Loucy (cell line): ENCODE results near the gene CDNF.

ENCODE experiments used
- H2AFZ ChIP-seq: fragments of 200-600 bp; sonication (generic); 2 replicates; pipeline ENCODE4 v1.6.0; 2016; ENCODE audit warnings: antibody characterized with exemption, mild to moderate bottlenecking, low read length, moderate library complexity
- H3F3A ChIP-seq: fragments of 200-600 bp; 2 replicates; pipeline ENCODE4 v1.6.0; 2016; ENCODE audit warnings: antibody characterized with exemption, low read depth, mild to moderate bottlenecking
- H3K27me3 ChIP-seq: fragments of 200-600 bp; sonication (generic); 2 replicates; pipeline ENCODE4 v1.6.1; 2014; ENCODE audit warnings: low read length, mild to moderate bottlenecking; ENCODE audit not compliant: insufficient read depth, poor library complexity, severe bottlenecking
- H3K36me3 ChIP-seq: fragments of 200-600 bp; sonication (generic); 2 replicates; pipeline ENCODE4 v1.6.1; 2016; ENCODE audit warnings: low read length; ENCODE audit not compliant: insufficient read depth
- H3K4me1 ChIP-seq: fragments of 200-600 bp; sonication (generic); 2 replicates; pipeline ENCODE4 v1.5.1; 2014; ENCODE audit warnings: low read length, mild to moderate bottlenecking; ENCODE audit not compliant: insufficient read depth, poor library complexity, severe bottlenecking
- H3K4me2 ChIP-seq: fragments of 200-600 bp; sonication (generic); 2 replicates; pipeline ENCODE4 v1.6.0; 2014; ENCODE audit warnings: antibody characterized with exemption, low read length, low read depth, mild to moderate bottlenecking; ENCODE audit not compliant: poor library complexity, severe bottlenecking
- H3K4me3 ChIP-seq: fragments of 200-600 bp; sonication (generic); 2 replicates; pipeline ENCODE4 v1.5.1; 2014; ENCODE audit warnings: low read length, mild to moderate bottlenecking, mixed read lengths; ENCODE audit not compliant: poor library complexity, severe bottlenecking
- H3K79me2 ChIP-seq: fragments of 200-600 bp; sonication (generic); 2 replicates; pipeline ENCODE4 v1.6.1; 2014; ENCODE audit warnings: low read length; ENCODE audit not compliant: insufficient read depth
- H3K9ac ChIP-seq: fragments of 200-600 bp; sonication (generic); 2 replicates; pipeline ENCODE4 v1.6.0; 2014; ENCODE audit warnings: mild to moderate bottlenecking, low read depth, low read length, moderate library complexity; ENCODE audit not compliant: poor library complexity, severe bottlenecking
- H3K9me2 ChIP-seq: fragments of 200-600 bp; sonication (generic); replicated peaks from 2 replicates; pipeline ENCODE4 v1.6.1; 2016; ENCODE audit warnings: low read depth, low read length, mixed read lengths
- H3K9me3 ChIP-seq: fragments of 200-600 bp; sonication (generic); 2 replicates; pipeline ENCODE4 v1.6.1; 2014; ENCODE audit warnings: mild to moderate bottlenecking, antibody characterized with exemption, low read length, low read depth; ENCODE audit not compliant: insufficient read depth
- H4K20me1 ChIP-seq: fragments of 200-600 bp; sonication (generic); 2 replicates; pipeline ENCODE4 v1.6.0; 2014; ENCODE audit warnings: antibody characterized with exemption, low read length, mild to moderate bottlenecking; ENCODE audit not compliant: insufficient read depth, poor library complexity, severe bottlenecking
- CTCF ChIP-seq: fragments of 200-600 bp; sonication (generic); conservative IDR thresholded peaks from 2 replicates; pipeline ENCODE4 v1.5.1; 2014; ENCODE audit warnings: mild to moderate bottlenecking, antibody characterized with exemption, low read length
- EZH2phosphoT487 ChIP-seq: fragments of 200-600 bp; IDR thresholded peaks from 2 replicates; pipeline ENCODE4 v1.6.1; 2018; ENCODE audit warnings: antibody characterized with exemption, mild to moderate bottlenecking, moderate library complexity, borderline replicate concordance

The CDNF gene

GRCh38 chr10:14860791-14861190 is 23.0 kb upstream of the CDNF start:
- Histone ChIP-seq H3K79me2 (no peaks in the 10 kb centered on the region), H3K36me3 (peaks cover 24% of the 10 kb centered on the region; the same call in 1 of the 2 replicates), H3K4me3 (no peak overlapping the region), H3K9me2 (no peaks in the 10 kb centered on the region), H3K9me3 (0 out of 2 replicates have a peak, but pooled peaks cover 2% of the 10 kb centered on the region), H4K20me1 (no peaks in the 10 kb centered on the region), H3K9ac (no peak overlapping the region), H3K4me1 (peaks cover 15% of the 10 kb centered on the region), H3K27me3 (no peaks in the 10 kb centered on the region), H3F3A (0 out of 2 replicates have a peak, but pooled peaks cover 3% of the 10 kb centered on the region), H2AFZ (no peak overlapping the region), H3K4me2 (no peak overlapping the region)
- TF ChIP-seq EZH2phosphoT487 (no peak), CTCF (no peak)

GRCh38 chr10:14859775-14860174 is 21.9 kb upstream of the CDNF start:
- Histone ChIP-seq H3K36me3 (peaks cover 24% of the 10 kb centered on the region; the same call in 1 of the 2 replicates), H3K4me2 (no peak overlapping the region)
- TF ChIP-seq EZH2phosphoT487 (no peak), CTCF (no peak)

GRCh38 chr10:14859043-14859442 is 21.2 kb upstream of the CDNF start:
- TF ChIP-seq CTCF (no peak), EZH2phosphoT487 (no peak)
- no peak overlapping the region for H3K4me2 ChIP-seq
- no peaks in the 10 kb centered on the region for H3K9me3 ChIP-seq
- peaks cover 30% of the 10 kb centered on the region; the same call in 1 of the 2 replicates for H3K36me3 ChIP-seq
- peaks cover 12% of the 10 kb centered on the region for H3K4me1 ChIP-seq
- no peak overlapping the region for H3K4me3 ChIP-seq
- H3F3A ChIP-seq = 0 out of 2 replicates have a peak, but pooled peaks cover 3% of the 10 kb centered on the region
- H3K9ac ChIP-seq = no peak overlapping the region
- H2AFZ ChIP-seq = no peak overlapping the region
- H3K27me3 ChIP-seq = no peaks in the 10 kb centered on the region
- H4K20me1 ChIP-seq = no peaks in the 10 kb centered on the region
- H3K79me2 ChIP-seq = no peaks in the 10 kb centered on the region
- H3K9me2 ChIP-seq = no peaks in the 10 kb centered on the region

More at GRCh38 chr10:14859775-14860174, 21.9 kb upstream of the CDNF start:
- no peak overlapping the region for H3K4me3 ChIP-seq
- no peaks in the 10 kb centered on the region for H3K9me2 ChIP-seq
- 0 out of 2 replicates have a peak, but pooled peaks cover 3% of the 10 kb centered on the region for H3F3A ChIP-seq
- H3K9me3 ChIP-seq = no peaks in the 10 kb centered on the region
- H3K27me3 ChIP-seq = no peaks in the 10 kb centered on the region
- no peaks in the 10 kb centered on the region for H3K79me2 ChIP-seq
- H4K20me1 ChIP-seq = no peaks in the 10 kb centered on the region
- peaks cover 15% of the 10 kb centered on the region for H3K4me1 ChIP-seq
- no peak overlapping the region for H3K9ac ChIP-seq
- no peak overlapping the region for H2AFZ ChIP-seq
